K562 (cell line): Measurements from ENCODE around the gene MAP1LC3B.

Experiments used
- E2F8 ChIP-seq: fragments of 450-650 bp; IDR thresholded peaks from 2 replicates; pipeline ENCODE4 v1.7.1; 2018; ENCODE audit warnings: mild to moderate bottlenecking, low read depth; ENCODE audit not compliant: partially characterized antibody
- PML ChIP-seq: IDR thresholded peaks from 2 replicates; pipeline ENCODE4 v1.6.1; 2012; ENCODE audit warnings: low read length, inconsistent platforms
- SETDB1 ChIP-seq: IDR thresholded peaks from one replicate; pipeline ENCODE4 v1.6.1; 2012; ENCODE audit warnings: low read length, control low read depth, inconsistent platforms
- SMARCB1 ChIP-seq: IDR thresholded peaks from 2 replicates; pipeline ENCODE4 v1.6.1; 2011; ENCODE audit warnings: improper control_type of control experiment, low read depth; ENCODE audit not compliant: insufficient read length
- SP1 ChIP-seq: sonication (generic); formaldehyde crosslinking; IDR thresholded peaks from 2 replicates; pipeline ENCODE4 v1.8.1; 2022; ENCODE audit warnings: mild to moderate bottlenecking, missing genetic modification reagents
- SP2 ChIP-seq: IDR thresholded peaks from 2 replicates; pipeline ENCODE4 v1.6.1; 2011; ENCODE audit warnings: mild to moderate bottlenecking, low read depth, low read length, moderate library complexity; ENCODE audit not compliant: poor library complexity, severe bottlenecking; ENCODE audit errors: extremely low read depth
- SRF ChIP-seq, 2 experiments: fragments of 250-450, 450-650 bp in 1 of 2; sonication (Bioruptor Pico) in 1 of 2; sonication (generic) in 1 of 2; formaldehyde crosslinking; IDR thresholded peaks; 2 replicates each; pipeline versions ENCODE4 v1.5.0 to v1.5.1; 2020 to 2022; ENCODE audit warnings: mild to moderate bottlenecking in 1 of 2, missing genetic modification reagents in 1 of 2
- TF ChIP-seq, protein P1 (sequence below), 3 experiments: IDR thresholded peaks in 2 of 3; conservative IDR thresholded peaks in 1 of 3; 2 replicates each; pipeline ENCODE4 v1.5.1; 2011 to 2012; ENCODE audit warnings: low read length in 3 of 3, mild to moderate bottlenecking in 3 of 3, control low read depth in 2 of 3, improper control_type of control experiment in 1 of 3, inconsistent platforms in 1 of 3, low read depth in 1 of 3, mixed read lengths in 1 of 3, moderate library complexity in 1 of 3; ENCODE audit not compliant: insufficient read depth in 2 of 3

DNA sequence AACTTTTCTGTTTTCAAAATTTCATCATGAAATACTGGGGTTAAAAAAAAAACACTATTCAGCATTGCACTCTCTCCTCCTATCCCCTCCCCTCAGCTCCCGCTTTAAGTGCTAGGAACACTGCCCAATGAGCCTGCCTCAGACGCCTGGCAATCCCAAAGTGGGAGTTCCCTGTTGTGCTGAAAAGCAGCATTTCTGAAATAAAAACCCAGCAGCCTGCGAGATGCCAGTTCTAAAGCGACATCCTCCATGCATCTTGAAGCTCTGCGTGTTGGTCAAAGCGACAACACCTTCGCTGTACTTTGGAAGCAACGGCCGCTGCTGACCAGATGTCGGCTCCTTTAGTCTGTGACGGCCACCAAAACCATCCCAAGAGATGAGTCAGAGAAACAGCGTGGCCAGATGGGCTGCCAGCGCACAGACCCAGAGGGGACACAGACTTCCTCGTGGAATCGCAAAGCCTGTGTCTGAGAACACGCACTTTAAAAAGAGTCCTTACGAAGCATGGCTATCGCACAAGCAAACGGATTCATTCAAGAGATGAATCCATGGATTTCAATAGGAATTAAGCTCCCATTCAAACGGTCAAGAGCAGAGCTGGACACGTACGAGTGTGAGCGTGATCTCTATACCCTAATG lies 41.3 kb upstream of the MAP1LC3B start:
- TF ChIP-seq SP2, result no peak
- TF ChIP-seq, protein P1, sequence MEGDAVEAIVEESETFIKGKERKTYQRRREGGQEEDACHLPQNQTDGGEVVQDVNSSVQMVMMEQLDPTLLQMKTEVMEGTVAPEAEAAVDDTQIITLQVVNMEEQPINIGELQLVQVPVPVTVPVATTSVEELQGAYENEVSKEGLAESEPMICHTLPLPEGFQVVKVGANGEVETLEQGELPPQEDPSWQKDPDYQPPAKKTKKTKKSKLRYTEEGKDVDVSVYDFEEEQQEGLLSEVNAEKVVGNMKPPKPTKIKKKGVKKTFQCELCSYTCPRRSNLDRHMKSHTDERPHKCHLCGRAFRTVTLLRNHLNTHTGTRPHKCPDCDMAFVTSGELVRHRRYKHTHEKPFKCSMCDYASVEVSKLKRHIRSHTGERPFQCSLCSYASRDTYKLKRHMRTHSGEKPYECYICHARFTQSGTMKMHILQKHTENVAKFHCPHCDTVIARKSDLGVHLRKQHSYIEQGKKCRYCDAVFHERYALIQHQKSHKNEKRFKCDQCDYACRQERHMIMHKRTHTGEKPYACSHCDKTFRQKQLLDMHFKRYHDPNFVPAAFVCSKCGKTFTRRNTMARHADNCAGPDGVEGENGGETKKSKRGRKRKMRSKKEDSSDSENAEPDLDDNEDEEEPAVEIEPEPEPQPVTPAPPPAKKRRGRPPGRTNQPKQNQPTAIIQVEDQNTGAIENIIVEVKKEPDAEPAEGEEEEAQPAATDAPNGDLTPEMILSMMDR (IDR thresholded peaks at IDR 0.05 in 2 of 3, conservative IDR thresholded peaks at IDR 0.05 in 1 of 3; ENCODE audit: insufficient read depth in 2 of 3, low read depth in 1 of 3, low read length in 3 of 3), result no peak
- no peak for TF ChIP-seq PML
- TF ChIP-seq SRF (CRISPR knock-in tag; IDR thresholded peaks at IDR 0.05), result no peak
- no peak for TF ChIP-seq SMARCB1
- no peak for TF ChIP-seq E2F8
- no peak for TF ChIP-seq SETDB1
- TF ChIP-seq SP1 (CRISPR knock-in tag), result no peak
